ENCODE data around the gene TPST1.
"Not testable (repeated sequence)": the region's sequence is repeated elsewhere in the genome, so short reads cannot be mapped to it uniquely, and the experiment has no call there.

The TPST1 gene

DNA sequence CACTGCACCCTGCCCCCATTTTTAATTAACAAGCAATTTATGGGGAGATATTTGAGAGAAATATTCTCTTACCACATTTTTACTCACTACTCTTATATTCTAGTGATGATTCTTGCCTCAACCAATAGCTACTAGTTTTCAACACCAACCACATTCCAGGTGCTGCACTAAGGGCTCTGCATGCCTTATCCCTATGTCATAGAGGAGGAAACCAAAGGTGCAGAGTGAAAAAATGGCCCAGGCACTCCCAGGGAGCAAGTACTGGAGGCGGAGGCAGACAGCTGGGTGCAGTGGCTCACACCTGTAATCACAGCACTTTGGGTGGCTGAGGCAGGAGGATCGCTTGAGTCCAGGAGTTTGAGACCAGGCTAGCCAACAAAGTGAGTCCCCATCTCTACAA is 35.5 kb upstream of the TPST1 start:
- H3K27ac ChIP-seq: no peak overlapping the region
- no peak for TF ChIP-seq ZFX (IDR thresholded peaks at IDR 0.05)
- TF ChIP-seq, protein P1, sequence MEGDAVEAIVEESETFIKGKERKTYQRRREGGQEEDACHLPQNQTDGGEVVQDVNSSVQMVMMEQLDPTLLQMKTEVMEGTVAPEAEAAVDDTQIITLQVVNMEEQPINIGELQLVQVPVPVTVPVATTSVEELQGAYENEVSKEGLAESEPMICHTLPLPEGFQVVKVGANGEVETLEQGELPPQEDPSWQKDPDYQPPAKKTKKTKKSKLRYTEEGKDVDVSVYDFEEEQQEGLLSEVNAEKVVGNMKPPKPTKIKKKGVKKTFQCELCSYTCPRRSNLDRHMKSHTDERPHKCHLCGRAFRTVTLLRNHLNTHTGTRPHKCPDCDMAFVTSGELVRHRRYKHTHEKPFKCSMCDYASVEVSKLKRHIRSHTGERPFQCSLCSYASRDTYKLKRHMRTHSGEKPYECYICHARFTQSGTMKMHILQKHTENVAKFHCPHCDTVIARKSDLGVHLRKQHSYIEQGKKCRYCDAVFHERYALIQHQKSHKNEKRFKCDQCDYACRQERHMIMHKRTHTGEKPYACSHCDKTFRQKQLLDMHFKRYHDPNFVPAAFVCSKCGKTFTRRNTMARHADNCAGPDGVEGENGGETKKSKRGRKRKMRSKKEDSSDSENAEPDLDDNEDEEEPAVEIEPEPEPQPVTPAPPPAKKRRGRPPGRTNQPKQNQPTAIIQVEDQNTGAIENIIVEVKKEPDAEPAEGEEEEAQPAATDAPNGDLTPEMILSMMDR (conservative IDR thresholded peaks at IDR 0.05): no peak

DNA sequence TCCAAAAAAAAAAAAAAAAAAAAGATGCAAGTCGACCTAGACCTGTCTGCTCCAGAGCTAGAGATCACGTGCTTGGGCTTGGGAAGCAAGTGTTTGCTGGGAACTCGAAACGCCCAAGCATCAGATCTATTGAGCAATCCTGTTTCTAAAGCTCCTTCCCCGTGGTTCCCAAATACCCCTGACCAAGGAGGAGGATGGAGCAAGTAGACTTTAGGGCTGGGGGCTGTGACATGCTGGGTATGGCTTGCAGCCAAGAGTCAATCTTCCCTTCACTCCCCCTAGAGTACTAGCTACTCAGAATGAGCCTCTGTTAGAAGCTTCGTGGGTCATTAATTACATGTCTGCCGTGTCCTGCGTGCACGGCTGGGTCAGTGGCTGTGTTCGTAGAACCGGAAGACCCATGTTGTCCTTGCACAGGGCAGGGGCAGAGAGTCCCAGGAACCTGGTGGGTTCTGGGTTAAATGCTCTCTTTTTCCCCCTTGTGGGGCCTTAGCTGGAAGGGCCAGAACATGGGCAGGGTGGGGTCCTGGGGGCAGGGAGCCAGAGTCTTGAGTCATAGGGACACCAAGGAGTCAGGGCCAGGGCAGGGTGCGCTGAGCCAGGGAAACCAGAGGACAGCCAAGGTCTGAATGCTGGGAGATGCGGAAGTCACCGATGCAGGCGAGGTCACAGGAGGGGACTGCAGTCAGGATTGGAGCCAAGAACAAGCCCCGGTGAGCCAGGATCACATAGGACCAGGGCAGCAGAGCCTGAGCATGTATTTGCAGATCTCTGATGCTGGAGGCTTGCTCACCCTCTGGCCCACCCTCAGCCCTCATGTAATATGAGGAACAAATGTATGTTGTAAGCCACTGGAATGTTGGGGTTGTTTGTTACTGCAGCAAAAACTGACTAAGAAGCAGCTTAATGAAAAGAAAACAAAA is 34.6 kb upstream of the TPST1 start:
- H3K27ac ChIP-seq: no peak overlapping the region

DNA sequence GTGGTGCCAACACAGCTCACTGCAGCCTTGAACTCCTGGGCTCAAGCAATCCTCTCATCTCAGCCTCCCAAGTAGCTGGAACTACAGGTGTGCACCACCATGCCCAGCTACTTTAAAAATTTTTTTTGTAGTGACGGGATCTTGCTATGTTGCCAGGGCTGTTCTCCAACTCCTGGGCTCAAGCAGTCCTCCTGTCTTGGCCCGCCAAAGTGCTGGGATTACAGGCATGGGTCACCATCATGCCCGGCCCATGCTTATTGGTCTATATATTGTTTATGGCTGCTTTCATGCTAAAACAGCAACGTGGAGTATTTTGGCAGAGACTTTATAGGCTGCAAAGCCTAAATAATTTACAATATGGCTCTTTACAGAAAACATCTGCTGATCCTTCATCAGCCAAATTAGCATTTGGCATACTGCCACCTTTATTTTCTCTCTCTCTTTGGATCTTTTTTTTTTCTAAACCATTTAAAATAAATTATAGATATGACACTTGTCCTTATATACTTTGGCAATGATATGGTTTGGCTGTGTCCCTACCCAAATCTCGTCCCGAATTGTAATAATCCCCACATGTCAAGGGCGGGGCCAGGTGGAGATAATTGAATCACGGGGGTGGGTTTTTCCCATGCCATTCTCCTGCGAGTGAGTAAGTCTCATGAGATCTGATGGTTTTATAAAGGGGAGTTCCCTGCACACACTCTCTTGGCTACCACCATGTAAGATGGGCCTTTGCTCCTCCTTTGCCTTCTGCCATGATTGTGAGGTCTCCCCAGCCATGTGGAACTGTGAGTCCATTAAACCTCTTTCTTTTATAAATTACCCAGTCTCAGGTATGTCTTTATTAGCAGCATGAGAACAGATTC is 32.4 kb upstream of the TPST1 start:
- H3K27ac ChIP-seq: not testable (repeated sequence)

More for the DNA sequence above, 34.6 kb upstream of the TPST1 start:
- no peak for TF ChIP-seq ZFX (IDR thresholded peaks at IDR 0.05)

DNA sequence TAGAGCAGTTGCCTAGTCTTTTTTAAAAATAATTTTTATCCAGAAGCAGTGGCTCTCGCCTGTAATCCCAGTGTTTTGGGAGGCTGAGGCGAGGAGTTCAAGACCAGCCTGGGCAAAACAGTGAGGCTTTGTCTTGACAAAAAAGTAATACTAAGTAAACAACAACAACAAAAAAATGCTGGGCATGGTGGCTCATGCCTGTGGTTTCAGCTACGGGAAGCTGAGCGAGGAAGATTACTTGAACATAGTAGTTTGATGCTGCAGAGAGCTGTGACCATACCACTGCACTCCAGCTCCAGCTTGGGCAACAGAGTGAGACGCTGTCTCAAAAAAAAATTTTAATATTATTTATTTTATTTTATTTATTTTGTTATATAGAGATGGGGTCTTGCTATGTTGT is 31.3 kb upstream of the TPST1 start:
- H3K27ac ChIP-seq: no peak overlapping the region
- TF ChIP-seq ZFX (IDR thresholded peaks at IDR 0.05): no peak
- TF ChIP-seq, protein P1 (conservative IDR thresholded peaks at IDR 0.05): no peak

DNA sequence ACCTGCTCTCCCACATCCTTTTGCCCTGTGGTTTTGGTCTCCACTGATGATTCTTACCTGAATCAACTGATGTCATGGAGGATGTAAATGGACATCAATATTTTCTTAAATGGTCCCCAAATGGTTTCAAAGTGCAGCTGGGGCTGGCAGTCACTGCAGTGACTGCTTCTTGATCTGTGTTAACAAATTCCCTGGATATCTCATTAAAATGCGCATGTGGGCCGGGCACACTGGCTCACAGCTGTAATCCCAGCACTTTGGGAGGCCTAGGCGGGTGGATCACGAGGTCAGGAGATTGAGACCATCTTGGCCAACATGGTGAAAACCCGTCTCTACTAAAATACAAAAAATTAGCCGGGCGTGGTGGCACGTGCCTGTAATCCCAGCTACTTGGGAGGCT is 30.1 kb upstream of the TPST1 start:
- not testable (repeated sequence) for H3K27ac ChIP-seq

DNA sequence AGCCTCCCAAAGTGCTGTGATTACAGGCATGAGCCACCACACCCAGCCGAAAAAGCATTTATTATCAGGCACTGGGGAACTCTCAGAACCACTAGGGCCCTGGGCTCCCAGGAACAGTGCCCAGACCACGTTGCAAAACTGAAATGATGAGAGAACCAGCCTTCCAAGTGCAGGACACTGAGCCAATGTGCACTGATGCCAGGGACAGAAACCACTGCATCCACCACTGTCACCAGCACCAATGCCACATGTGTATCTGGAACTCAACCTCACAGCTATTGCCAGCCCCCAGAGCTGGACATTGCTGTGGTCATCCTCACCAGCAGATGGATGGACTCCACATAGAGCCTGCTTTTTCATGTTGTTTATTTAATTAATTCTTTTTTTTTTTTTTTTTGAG is 28.2 kb upstream of the TPST1 start:
- TF ChIP-seq ZFX (IDR thresholded peaks at IDR 0.05): no peak
- TF ChIP-seq, protein P1 (conservative IDR thresholded peaks at IDR 0.05): no peak
- H3K27ac ChIP-seq: no peak overlapping the region

DNA sequence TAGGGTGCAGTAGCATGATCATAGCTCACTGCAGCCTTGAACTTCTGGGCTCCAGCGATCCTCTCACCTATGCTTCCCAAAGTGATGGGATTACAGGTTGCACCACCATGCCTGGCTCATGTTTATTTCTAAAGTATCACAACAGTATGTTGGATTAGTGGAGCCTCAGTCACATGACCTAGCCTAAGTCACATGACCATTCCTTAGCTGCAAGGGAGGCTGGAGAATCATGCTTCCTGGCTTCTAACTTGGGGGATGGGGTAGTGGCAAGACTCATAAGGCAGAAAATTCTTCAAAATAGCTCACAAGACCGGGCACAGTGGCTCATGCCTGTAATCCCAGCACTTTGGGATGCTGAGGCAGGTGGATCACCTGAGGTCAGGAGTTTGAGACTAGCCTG is 26.9 kb upstream of the TPST1 start:
- no peak overlapping the region for H3K27ac ChIP-seq
- TF ChIP-seq ZFX (IDR thresholded peaks at IDR 0.05): no peak
- TF ChIP-seq, protein P1 (conservative IDR thresholded peaks at IDR 0.05): no peak

DNA sequence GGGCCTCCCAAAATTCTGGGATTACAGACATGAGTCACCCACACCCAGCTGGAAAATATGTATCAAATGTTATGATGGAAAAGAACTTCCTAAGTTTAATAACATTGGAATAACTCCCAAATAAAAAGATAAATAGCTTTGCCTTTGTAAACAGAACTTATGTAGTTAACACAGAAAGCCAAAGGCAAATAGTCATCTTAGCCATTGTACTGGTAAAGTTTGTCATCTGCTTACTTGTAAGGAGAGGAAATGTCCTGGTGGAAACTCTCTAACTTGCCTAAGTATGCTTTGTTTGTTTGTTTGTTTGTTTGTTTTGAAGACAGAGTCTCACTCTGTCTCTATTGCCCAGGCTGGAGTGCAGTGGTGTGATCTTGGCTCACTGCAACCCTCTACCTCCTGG is 23.8 kb upstream of the TPST1 start:
- TF ChIP-seq, protein P1 (conservative IDR thresholded peaks at IDR 0.05): no peak
- TF ChIP-seq ZFX (IDR thresholded peaks at IDR 0.05): no peak
- no peak overlapping the region for H3K27ac ChIP-seq

All from C4-2B (cell line).